Astrocyte (in vitro differentiated cells and primary cell): ENCODE results near the gene TLL1. TPM values are rescaled to one million over a fixed set of nuclear protein-coding genes. Genes with fewer than 3 reads are reported as not detected.

ENCODE experiments used
- DNase-seq: peaks from one replicate; pipeline ENCODE4 v3.0.0-alpha.2; 2010; ENCODE audit warnings: low read depth
- FAIRE-seq: peaks from 2 replicates; lab custom pipeline; 2011; peaks lifted over from hg19 to GRCh38; lab: Jason Lieb, UNC
- H2AFZ ChIP-seq: 2 replicates; pipeline ENCODE4 v1.6.0; 2012; ENCODE audit warnings: low read depth, low read length, inconsistent platforms
- H3K27ac ChIP-seq: 2 replicates; pipeline ENCODE4 v1.5.1; 2011; ENCODE audit warnings: low read depth, low read length, inconsistent platforms
- H3K27me3 ChIP-seq: 2 replicates; pipeline ENCODE4 v1.6.0; 2011; ENCODE audit warnings: low read length, inconsistent platforms; ENCODE audit not compliant: insufficient read depth
- H3K36me3 ChIP-seq: 2 replicates; pipeline ENCODE4 v1.5.1; 2011; ENCODE audit warnings: low read length, inconsistent platforms; ENCODE audit not compliant: insufficient read depth
- H3K4me1 ChIP-seq: 2 replicates; pipeline ENCODE4 v1.5.1; 2011; ENCODE audit warnings: low read length, inconsistent platforms; ENCODE audit not compliant: insufficient read depth
- H3K4me2 ChIP-seq: 2 replicates; pipeline ENCODE4 v1.6.0; 2012; ENCODE audit warnings: low read length, inconsistent platforms
- H3K4me3 ChIP-seq: 2 replicates; pipeline ENCODE4 v1.5.1; 2011; ENCODE audit warnings: low read depth, mild to moderate bottlenecking, low read length, inconsistent platforms; ENCODE audit not compliant: insufficient read depth
- H3K79me2 ChIP-seq: 2 replicates; pipeline ENCODE4 v1.6.0; 2012; ENCODE audit warnings: mild to moderate bottlenecking, low read length, inconsistent platforms; ENCODE audit not compliant: insufficient read depth
- H3K9ac ChIP-seq: 2 replicates; pipeline ENCODE4 v1.6.0; 2012; ENCODE audit warnings: mild to moderate bottlenecking, low read length, inconsistent platforms
- H3K9me3 ChIP-seq: 2 replicates; pipeline ENCODE4 v1.5.1; 2012; ENCODE audit warnings: low read depth, mild to moderate bottlenecking, low read length, inconsistent platforms; ENCODE audit not compliant: insufficient read depth
- H4K20me1 ChIP-seq: 2 replicates; pipeline ENCODE4 v1.6.0; 2012; ENCODE audit warnings: low read length, inconsistent platforms; ENCODE audit not compliant: insufficient read depth
- H3K27ac Mint-ChIP-seq: one replicate; pipeline ENCODE4 v1.8.0; 2021; ENCODE audit warnings: mild to moderate bottlenecking, mixed read lengths; ENCODE audit not compliant: unreplicated experiment
- H3K27me3 Mint-ChIP-seq: one replicate; pipeline ENCODE4 v1.8.0; 2021; ENCODE audit warnings: low read depth, mixed read lengths; ENCODE audit not compliant: unreplicated experiment
- H3K36me3 Mint-ChIP-seq: one replicate; pipeline ENCODE4 v1.8.0; 2021; ENCODE audit warnings: low read depth, mixed read lengths; ENCODE audit not compliant: unreplicated experiment
- H3K4me1 Mint-ChIP-seq: one replicate; pipeline ENCODE4 v1.8.0; 2021; ENCODE audit warnings: low read depth, mixed read lengths; ENCODE audit not compliant: unreplicated experiment
- H3K4me3 Mint-ChIP-seq: one replicate; pipeline ENCODE4 v1.8.0; 2021; ENCODE audit warnings: mild to moderate bottlenecking, moderate library complexity, mixed read lengths; ENCODE audit not compliant: unreplicated experiment
- H3K9me3 Mint-ChIP-seq: one replicate; pipeline ENCODE4 v1.8.0; 2021; ENCODE audit warnings: mild to moderate bottlenecking, mixed read lengths; ENCODE audit not compliant: unreplicated experiment
- EZH2 ChIP-seq: IDR thresholded peaks from 2 replicates; pipeline ENCODE4 v1.6.1; 2012; ENCODE audit warnings: mild to moderate bottlenecking, low read length, inconsistent platforms; ENCODE audit not compliant: insufficient read depth
- total RNA-seq: library from RNA; stranded (reverse); gene quantifications from 2 replicates; pipeline ENCODE4 v1.2.1, GENCODE V29; 2021
- TF ChIP-seq, protein P1 (sequence below): IDR thresholded peaks from 2 replicates; pipeline ENCODE4 v1.5.1; 2011; ENCODE audit warnings: low read depth, mild to moderate bottlenecking, inconsistent platforms, low read length, moderate library complexity; ENCODE audit not compliant: insufficient read depth

TLL1 gene
- total RNA-seq, 1 donor from 2014 or later, result 2.7 TPM

DNA sequence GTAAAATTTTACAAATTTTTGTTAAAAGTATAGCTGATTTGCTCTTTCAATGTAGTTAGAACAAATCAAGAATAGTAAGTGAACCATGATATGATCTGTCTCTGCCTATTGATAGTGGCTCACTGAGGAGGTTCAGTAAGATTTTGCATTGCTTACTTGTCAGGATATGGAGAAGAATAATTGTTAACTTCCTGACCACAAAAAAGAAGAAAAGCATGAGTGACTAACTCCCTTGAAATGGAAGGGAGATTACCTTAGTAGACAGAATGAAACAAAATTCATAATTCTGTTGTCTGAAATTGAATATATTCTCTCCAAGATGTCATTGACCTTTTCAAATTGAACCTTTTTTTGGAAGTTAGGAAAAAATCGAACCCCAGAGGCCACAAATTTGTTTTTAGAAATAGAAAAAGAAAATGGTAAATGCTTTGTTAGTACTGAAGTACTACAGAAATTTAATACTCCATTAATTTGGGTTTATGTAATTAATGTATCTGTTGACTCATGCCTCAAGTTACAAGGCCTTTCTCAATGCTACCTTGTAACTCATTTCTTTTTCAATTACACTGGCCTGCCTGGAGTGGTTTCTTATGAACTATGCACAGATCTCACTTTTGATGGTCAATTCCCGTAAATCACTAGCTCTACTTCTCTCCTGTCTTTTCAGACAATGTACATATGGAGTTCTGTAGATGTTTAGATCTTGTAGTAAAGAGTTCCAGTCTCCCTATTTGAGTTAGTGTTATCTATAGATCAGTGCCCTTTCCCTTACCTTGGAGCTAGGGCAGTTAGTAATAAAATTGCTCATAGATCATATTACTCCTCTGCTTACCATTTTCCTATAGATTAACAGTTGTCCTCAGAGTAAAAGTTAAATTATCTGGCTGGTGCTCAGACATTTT, 139.3 kb downstream of the TLL1 start:
- Histone ChIP-seq H3K4me1 (no peaks in the 10 kb centered on the region), H3K9me3 (no peaks in the 10 kb centered on the region), H3K9ac (no peak overlapping the region), H3K4me3 (no peak overlapping the region), H3K79me2 (no peaks in the 10 kb centered on the region), H3K27ac (no peak overlapping the region), H3K36me3 (no peaks in the 10 kb centered on the region), H3K4me2 (no peak overlapping the region), H4K20me1 (no peaks in the 10 kb centered on the region), H2AFZ (no peak overlapping the region), H3K27me3 (no peaks in the 10 kb centered on the region)
- TF ChIP-seq, protein P1, sequence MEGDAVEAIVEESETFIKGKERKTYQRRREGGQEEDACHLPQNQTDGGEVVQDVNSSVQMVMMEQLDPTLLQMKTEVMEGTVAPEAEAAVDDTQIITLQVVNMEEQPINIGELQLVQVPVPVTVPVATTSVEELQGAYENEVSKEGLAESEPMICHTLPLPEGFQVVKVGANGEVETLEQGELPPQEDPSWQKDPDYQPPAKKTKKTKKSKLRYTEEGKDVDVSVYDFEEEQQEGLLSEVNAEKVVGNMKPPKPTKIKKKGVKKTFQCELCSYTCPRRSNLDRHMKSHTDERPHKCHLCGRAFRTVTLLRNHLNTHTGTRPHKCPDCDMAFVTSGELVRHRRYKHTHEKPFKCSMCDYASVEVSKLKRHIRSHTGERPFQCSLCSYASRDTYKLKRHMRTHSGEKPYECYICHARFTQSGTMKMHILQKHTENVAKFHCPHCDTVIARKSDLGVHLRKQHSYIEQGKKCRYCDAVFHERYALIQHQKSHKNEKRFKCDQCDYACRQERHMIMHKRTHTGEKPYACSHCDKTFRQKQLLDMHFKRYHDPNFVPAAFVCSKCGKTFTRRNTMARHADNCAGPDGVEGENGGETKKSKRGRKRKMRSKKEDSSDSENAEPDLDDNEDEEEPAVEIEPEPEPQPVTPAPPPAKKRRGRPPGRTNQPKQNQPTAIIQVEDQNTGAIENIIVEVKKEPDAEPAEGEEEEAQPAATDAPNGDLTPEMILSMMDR, result no peak
- TF ChIP-seq EZH2, result no peak
- H3K4me3 Mint-ChIP-seq, result no peak overlapping the region
- peaks cover 9% of the 10 kb centered on the region for H3K9me3 Mint-ChIP-seq
- no peaks in the 10 kb centered on the region for H3K36me3 Mint-ChIP-seq
- no peak overlapping the region for H3K27ac Mint-ChIP-seq
- FAIRE-seq, result no peak
- DNase-seq, result peak; percentile 69
- H3K4me1 Mint-ChIP-seq, result peaks cover 14% of the 10 kb centered on the region
- H3K27me3 Mint-ChIP-seq, result peaks cover 2% of the 10 kb centered on the region

DNA sequence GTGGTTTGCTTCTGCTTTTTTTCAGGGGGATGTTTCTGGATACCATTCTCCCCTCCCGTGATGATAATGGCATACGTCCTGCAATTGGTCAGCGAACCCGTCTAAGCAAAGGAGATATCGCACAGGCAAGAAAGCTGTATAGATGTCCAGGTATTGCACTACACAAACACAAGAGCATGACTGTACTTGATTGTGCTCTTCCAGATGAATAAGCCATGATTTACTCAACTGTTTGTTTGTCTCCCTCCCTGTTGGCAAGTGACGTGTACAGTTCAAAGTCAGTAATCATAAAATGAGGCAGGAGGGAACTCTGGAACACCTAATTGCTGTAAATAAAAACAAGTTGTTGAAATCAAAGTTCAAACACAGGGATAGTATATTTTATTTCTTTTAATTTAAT, 141.4 kb downstream of the TLL1 start:
- FAIRE-seq (no peak), DNase-seq (peak; percentile 2)
- Histone ChIP-seq H2AFZ (no peak overlapping the region), H3K4me2 (no peak overlapping the region), H3K4me3 (no peak overlapping the region), H4K20me1 (no peaks in the 10 kb centered on the region), H3K79me2 (no peaks in the 10 kb centered on the region), H3K9me3 (no peaks in the 10 kb centered on the region), H3K27me3 (no peaks in the 10 kb centered on the region), H3K9ac (no peak overlapping the region), H3K4me1 (no peaks in the 10 kb centered on the region), H3K27ac (no peak overlapping the region), H3K36me3 (no peaks in the 10 kb centered on the region)
- Mint-ChIP-seq H3K9me3 (peaks cover 9% of the 10 kb centered on the region), H3K4me1 (peaks cover 20% of the 10 kb centered on the region), H3K4me3 (no peak overlapping the region), H3K27me3 (peaks cover under 1% of the 10 kb centered on the region), H3K27ac (no peak overlapping the region), H3K36me3 (no peaks in the 10 kb centered on the region)
- no peak for TF ChIP-seq EZH2
- TF ChIP-seq, protein P1, result no peak

DNA sequence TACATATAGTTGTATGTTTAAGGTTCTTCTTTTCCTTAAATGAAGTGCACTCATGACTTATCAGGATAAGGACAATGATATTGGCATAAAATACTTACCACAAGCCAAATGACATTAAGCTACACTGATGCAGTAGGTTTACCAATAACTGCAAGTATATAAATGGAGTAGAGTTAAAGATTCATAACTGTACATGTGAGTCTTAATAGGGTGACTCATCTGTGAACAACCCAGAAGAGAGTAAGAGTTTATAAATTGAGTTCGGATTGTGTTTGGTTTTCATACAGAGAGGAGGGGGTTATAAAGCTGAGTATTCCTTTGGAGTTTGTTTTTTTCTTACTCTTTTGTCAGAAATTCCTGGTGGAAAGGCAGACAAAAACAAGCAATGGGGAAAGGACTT, 144.8 kb downstream of the TLL1 start:
- H3K27ac Mint-ChIP-seq, result no peak overlapping the region
- Histone ChIP-seq H3K9me3 (no peaks in the 10 kb centered on the region), H3K79me2 (no peaks in the 10 kb centered on the region), H3K27me3 (no peaks in the 10 kb centered on the region), H3K27ac (no peak overlapping the region), H4K20me1 (no peaks in the 10 kb centered on the region), H2AFZ (no peak overlapping the region), H3K4me3 (no peak overlapping the region), H3K4me2 (no peak overlapping the region), H3K9ac (no peak overlapping the region), H3K4me1 (no peaks in the 10 kb centered on the region), H3K36me3 (no peaks in the 10 kb centered on the region)
- H3K4me3 Mint-ChIP-seq, result no peak overlapping the region
- no peaks in the 10 kb centered on the region for H3K27me3 Mint-ChIP-seq
- TF ChIP-seq, protein P1, result no peak
- no peak for TF ChIP-seq EZH2
- H3K36me3 Mint-ChIP-seq, result no peaks in the 10 kb centered on the region
- FAIRE-seq, result no peak
- DNase-seq, result peak; percentile 20
- peaks cover 10% of the 10 kb centered on the region for H3K4me1 Mint-ChIP-seq
- peaks cover 2% of the 10 kb centered on the region for H3K9me3 Mint-ChIP-seq
